Activated CD4-positive, CD25-positive, alpha-beta regulatory T cell treated with anti-CD3 and anti-CD28 coated beads, Interleukin-2, amount 50 U/mL, for 16 hours (primary cell): ENCODE results near the gene PPP1R13L.

ENCODE experiments used
- DNase-seq: peaks from one replicate; pipeline ENCODE4 v3.0.0-alpha.2; 2020; ENCODE audit warnings: low read depth, low spot score

The PPP1R13L gene

GRCh38 chr19:45368127-45368526 is 36.7 kb downstream of the PPP1R13L start:
- DNase-seq, result no peak

GRCh38 chr19:45364696-45365095 is 40.2 kb downstream of the PPP1R13L start:
- no peak for DNase-seq

DNA sequence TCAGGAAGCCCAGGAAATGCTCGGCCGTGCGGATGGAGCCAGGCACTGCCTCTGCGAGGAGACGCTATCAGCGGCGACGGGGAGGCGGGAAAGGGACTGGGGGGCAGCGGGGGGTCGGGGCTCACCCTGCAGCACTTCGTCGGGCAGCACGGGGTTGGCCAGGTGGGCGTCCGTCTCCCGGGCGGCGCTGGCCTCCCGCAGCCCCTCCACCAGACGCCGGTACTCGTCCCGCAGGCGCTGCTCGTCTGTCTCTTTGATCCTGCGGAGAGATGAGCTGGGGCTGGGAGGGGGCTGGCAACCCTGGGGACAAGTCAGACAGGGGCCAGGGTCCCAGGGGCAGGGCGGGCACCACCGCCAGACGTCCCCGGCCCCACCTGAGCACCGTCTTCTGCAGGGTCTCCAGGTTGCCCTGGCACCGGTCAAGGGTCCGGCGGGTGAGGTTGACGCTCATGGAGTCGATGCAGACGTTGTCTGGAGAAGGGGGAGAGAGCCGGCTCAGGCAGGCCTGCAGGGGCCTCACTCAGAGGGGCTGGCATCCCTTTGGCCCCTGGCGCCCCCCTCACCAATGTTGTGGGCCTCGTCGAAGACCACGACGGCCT is 40.9 kb downstream of the PPP1R13L start:
- no peak for DNase-seq

GRCh38 chr19:45362291-45362690 is 42.6 kb downstream of the PPP1R13L start:
- no peak for DNase-seq

- DNase-seq, result no peak
These were observed 43.3 kb downstream of the PPP1R13L start for GRCh38 chr19:45361608-45362007.

GRCh38 chr19:45358213-45358792 is 46.6 kb downstream of the PPP1R13L start:
- DNase-seq, result no peak

- no peak for DNase-seq
These were observed 47.5 kb downstream of the PPP1R13L start for GRCh38 chr19:45357445-45357783.

- no peak for DNase-seq
These were observed 48.0 kb downstream of the PPP1R13L start for GRCh38 chr19:45356760-45357444.

- no peak for DNase-seq
These were observed 49.0 kb downstream of the PPP1R13L start for GRCh38 chr19:45355910-45356309.

- no peak for DNase-seq
These were observed 49.5 kb downstream of the PPP1R13L start for GRCh38 chr19:45355402-45355801.

DNA sequence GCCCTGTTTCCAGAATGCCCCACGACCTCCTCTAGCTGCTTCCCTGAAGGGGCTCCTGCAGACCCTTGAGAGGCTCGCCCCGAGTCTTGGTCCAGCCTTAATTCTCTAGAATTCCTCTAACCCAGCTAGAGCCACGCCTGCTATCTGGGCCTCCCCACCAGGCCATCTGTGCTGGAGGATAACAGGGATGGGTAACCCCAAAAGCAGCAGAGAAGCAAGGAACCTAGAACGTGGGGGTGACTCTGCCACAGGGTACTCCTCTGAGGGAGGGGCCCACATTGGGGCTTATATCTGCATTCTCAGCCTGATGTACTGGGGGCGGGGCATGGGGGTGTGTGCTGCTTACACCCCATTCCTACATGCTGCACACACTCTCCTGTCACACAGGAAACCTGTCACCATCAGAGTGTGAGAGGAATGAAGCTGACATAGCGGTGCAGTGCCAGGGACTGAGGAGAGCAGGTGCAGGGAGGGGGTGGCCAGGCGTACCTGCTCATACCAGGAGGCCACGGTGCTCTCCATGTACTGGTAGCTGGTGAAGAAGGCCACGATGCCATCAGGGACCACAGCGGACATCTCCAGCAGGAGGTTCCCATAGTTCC is 50.5 kb downstream of the PPP1R13L start:
- DNase-seq, result no peak

DNA sequence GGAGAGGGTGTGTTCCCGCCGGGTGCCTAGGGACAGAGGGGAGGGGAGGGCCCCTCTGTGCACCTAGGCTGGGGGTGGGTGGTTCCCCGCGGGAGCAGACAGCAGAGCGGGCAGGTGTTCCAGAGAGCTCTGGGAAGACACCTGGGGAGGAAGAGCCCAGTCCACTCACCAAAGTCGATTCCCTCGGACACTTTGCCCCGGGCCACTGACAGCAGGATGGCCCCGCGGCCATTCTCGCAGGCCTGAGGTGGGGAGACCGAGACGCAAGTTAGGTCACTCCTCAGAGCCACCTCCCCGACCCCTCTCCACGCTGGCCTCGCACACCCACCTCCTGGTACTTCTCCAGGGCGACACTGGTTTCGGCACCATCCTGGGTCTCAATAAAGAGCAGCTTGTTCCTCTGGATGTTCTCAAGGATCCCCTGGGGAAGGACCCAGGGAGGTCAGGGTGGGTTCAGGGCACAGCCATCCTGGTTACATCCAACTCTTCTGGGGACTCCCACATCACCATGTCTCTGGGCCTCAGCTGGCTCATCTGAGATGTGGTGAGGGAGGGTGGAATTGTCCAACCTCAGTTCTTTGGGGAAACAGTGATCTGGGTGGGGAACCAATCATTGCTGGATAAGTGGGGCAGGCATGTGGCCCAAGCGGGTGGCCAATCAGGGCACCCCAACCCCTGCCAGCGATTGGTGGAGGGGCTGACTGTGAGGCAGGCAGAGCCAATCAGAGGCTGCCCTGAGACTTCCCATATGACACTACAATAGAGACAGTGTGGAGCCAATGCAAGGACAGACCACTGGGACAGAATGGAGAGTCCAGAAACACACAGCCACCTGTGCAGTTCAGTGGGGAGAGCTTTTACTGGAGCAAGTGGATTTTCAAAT is 51.7 kb downstream of the PPP1R13L start:
- DNase-seq, result no peak

GRCh38 chr19:45352471-45352870 is 52.4 kb downstream of the PPP1R13L start:
- DNase-seq, result no peak

- DNase-seq, result no peak
These were observed 52.8 kb downstream of the PPP1R13L start for GRCh38 chr19:45352062-45352461.

DNA sequence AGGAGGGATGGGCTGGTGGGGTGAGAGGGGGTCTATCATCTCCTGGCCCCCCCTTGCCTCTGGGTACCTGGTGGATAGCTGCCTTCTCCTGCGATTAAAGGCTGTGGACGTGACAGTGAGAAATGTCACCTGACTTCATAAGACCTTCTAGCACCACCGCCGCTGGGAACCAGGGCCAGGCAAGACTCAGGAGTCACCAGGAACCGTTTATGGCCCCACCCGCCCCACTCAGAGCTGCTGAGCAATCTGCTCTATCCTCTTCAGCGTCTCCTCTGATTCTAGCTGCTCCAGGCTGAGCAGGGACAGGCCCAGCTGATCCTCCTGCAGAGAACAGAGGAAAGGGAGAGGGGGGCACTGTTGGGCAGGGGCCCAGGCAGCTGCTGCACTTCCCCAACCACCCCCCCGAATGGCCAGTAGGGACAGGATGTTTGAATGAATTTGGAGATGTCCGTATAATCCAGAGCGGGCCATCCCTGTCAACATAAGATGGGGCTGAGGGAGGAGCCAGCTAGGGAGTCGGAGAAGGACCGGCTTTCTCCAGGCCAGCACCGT is 53.4 kb downstream of the PPP1R13L start:
- DNase-seq, result no peak

DNA sequence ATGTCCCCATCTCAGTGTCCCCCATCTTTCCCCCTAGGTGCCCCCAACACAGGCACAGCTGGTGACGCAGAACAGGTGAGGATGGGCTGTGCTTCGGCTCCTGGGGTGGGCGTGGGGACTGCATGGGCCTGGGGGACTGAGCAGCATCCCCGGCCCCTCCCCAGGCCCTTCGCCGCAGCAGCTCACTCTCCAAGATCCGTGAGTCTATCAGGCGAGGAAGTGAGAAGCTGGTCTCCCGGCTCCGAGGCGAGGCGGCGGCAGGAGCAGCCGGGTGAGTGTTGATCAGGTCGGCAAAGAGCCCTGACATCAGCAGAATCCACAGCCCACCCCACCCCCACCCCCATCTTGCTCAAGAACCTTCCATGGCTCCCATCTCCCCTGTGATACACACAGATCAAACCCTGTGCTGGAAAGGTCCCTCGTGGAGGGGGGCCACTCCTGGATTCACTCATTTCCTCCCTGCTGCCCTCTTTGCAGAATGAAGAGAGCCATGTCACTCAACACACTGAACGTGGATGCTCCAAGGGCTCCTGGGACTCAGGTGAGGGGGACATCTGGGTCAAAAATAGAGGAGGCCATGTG is 54.3 kb downstream of the PPP1R13L start:
- no peak for DNase-seq

DNA sequence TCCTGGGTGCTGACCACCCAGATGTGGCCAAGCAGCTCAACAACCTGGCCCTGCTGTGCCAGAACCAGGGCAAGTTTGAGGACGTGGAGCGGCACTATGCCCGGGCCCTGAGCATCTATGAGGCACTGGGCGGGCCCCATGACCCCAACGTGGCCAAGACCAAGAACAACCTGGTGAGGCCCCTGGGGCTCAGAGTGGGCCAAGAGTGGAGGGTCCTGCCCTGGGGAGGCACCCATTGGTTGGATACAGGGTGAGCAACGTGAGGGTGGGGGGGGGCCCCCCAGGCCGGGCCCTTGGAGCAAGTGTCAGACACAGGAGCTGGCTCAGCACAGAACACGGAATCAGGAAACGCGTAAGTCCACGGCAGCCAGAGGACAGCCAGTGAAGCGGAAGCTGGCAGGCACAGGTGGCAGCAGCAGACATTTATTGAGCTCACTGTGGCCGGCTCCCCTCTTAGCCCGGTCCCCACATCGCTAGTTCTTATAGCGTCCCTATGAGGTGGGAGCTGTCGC is 55.4 kb downstream of the PPP1R13L start:
- DNase-seq, result no peak

DNA sequence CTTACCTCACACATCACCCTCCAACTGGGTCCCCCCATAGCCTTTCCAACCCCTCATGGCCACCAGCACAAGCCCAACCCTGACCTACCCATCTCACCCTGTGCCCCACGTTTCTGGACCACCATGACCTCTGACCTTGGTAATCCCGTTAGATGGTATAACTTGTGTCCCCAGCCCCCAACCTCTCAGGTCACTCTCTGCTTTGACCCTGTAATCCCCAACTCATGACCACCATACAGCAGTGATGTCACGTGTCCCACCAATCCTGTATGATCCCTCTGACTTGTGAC is 55.8 kb downstream of the PPP1R13L start:
- no peak for DNase-seq

- DNase-seq, result no peak
These were observed 56.3 kb downstream of the PPP1R13L start for GRCh38 chr19:45348367-45349125.

- no peak for DNase-seq
These were observed 57.1 kb downstream of the PPP1R13L start for GRCh38 chr19:45347570-45348366.
